HT-29 (cell line): Measurements from ENCODE around the gene MRPL20. TPM values are rescaled to one million over a fixed set of nuclear protein-coding genes. Genes with fewer than 3 reads are reported as not detected.
"Not testable (repeated sequence)": the region's sequence is repeated elsewhere in the genome, so short reads cannot be mapped to it uniquely, and the experiment has no call there.

ENCODE experiments used
- DNase-seq: peaks from one replicate; pipeline ENCODE4 v3.0.0-alpha.2; 2015; ENCODE audit warnings: low spot score
- total RNA-seq: library from RNA; depleted of rRNA; stranded (reverse); fragments of >200 nt; shearing (Covaris generic); gene quantifications from 2 replicates; pipeline ENCODE4 v1.2.3, GENCODE V29; 2014

The MRPL20 gene
- total RNA-seq, 1 experiment from 2014 or later, result 235 TPM

- DNase-seq, result peak; percentile 25
These were observed 19.5 kb upstream of the MRPL20 start for GRCh38 chr1:1426496-1427105.

GRCh38 chr1:1425753-1426495 is 18.8 kb upstream of the MRPL20 start:
- DNase-seq, result peak; percentile 40

GRCh38 chr1:1425426-1425752 is 18.3 kb upstream of the MRPL20 start:
- no peak for DNase-seq

- no peak for DNase-seq
These were observed 17.6 kb upstream of the MRPL20 start for GRCh38 chr1:1424707-1425106.

GRCh38 chr1:1423245-1423597 is 16.1 kb upstream of the MRPL20 start:
- DNase-seq, result no peak

GRCh38 chr1:1422465-1423244 is 15.6 kb upstream of the MRPL20 start:
- no peak for DNase-seq

- no peak for DNase-seq
These were observed 14.9 kb upstream of the MRPL20 start for GRCh38 chr1:1421907-1422464.

GRCh38 chr1:1421147-1421906 is 14.2 kb upstream of the MRPL20 start, which contains the start of gene ANKRD65:
Gene ANKRD65 (minus strand): TSS chr1:1421276. CDS start chr1:1421005, 271 bp downstream.
- DNase-seq, result no peak

- no peak for DNase-seq
These were observed 13.6 kb upstream of the MRPL20 start for GRCh38 chr1:1420654-1421141.

GRCh38 chr1:1419813-1420653 is 12.9 kb upstream of the MRPL20 start:
- DNase-seq, result no peak

GRCh38 chr1:1419363-1419812 is 12.3 kb upstream of the MRPL20 start:
- DNase-seq, result no peak

- DNase-seq, result no peak
These were observed 11.6 kb upstream of the MRPL20 start for GRCh38 chr1:1418464-1419362.

GRCh38 chr1:1417825-1418463 is 10.9 kb upstream of the MRPL20 start:
- not testable (repeated sequence) for DNase-seq

- peak; percentile 25 for DNase-seq
These were observed 10.3 kb upstream of the MRPL20 start for GRCh38 chr1:1417396-1417795.

- DNase-seq, result no peak
These were observed 8.7 kb upstream of the MRPL20 start for GRCh38 chr1:1415751-1416150.

- DNase-seq, result not testable (repeated sequence)
These were observed 5.3 kb upstream of the MRPL20 start for GRCh38 chr1:1412311-1412902.

- DNase-seq, result no peak
These were observed 4.5 kb upstream of the MRPL20 start for GRCh38 chr1:1411626-1412025.

GRCh38 chr1:1410238-1410637 is 3.1 kb upstream of the MRPL20 start:
- not testable (repeated sequence) for DNase-seq
